Brain microvascular endothelial cell (primary cell): ENCODE data around the gene NIPSNAP2.

Experiments
- DNase-seq: peaks from one replicate; pipeline ENCODE4 v3.0.0-alpha.2; 2020
- H3K27ac ChIP-seq: fragments of 250-450 bp; sonication (Bioruptor Pico); 2 replicates; pipeline ENCODE4 v1.5.1; 2020; ENCODE audit warnings: mild to moderate bottlenecking, moderate library complexity
- H3K27me3 ChIP-seq: fragments of 250-450 bp; sonication (Bioruptor Pico); replicated peaks from 2 replicates; pipeline ENCODE4 v1.5.1; 2020; ENCODE audit warnings: mild to moderate bottlenecking
- H3K36me3 ChIP-seq: fragments of 250-450 bp; sonication (Bioruptor Pico); replicated peaks from 2 replicates; pipeline ENCODE4 v1.5.1; 2020; ENCODE audit warnings: mild to moderate bottlenecking
- H3K4me3 ChIP-seq: 2 replicates; pipeline ENCODE4 v1.5.1; 2011; ENCODE audit warnings: low read depth, mild to moderate bottlenecking, control low read depth, low read length, moderate library complexity
- in situ Hi-C: cut with HindIII; loops from 2 replicates; pipeline ENCODE4 v1.10.0; 2017; ENCODE audit warnings: low sequenced_read_pairs, low pct_ligation_motif_present
- TF ChIP-seq, protein P1 (sequence below): IDR thresholded peaks from 2 replicates; pipeline ENCODE4 v1.5.1; 2011; ENCODE audit warnings: low read depth, mild to moderate bottlenecking, moderate library complexity, low read length, control low read depth, inconsistent platforms; ENCODE audit errors: missing control alignments

The NIPSNAP2 gene

DNA sequence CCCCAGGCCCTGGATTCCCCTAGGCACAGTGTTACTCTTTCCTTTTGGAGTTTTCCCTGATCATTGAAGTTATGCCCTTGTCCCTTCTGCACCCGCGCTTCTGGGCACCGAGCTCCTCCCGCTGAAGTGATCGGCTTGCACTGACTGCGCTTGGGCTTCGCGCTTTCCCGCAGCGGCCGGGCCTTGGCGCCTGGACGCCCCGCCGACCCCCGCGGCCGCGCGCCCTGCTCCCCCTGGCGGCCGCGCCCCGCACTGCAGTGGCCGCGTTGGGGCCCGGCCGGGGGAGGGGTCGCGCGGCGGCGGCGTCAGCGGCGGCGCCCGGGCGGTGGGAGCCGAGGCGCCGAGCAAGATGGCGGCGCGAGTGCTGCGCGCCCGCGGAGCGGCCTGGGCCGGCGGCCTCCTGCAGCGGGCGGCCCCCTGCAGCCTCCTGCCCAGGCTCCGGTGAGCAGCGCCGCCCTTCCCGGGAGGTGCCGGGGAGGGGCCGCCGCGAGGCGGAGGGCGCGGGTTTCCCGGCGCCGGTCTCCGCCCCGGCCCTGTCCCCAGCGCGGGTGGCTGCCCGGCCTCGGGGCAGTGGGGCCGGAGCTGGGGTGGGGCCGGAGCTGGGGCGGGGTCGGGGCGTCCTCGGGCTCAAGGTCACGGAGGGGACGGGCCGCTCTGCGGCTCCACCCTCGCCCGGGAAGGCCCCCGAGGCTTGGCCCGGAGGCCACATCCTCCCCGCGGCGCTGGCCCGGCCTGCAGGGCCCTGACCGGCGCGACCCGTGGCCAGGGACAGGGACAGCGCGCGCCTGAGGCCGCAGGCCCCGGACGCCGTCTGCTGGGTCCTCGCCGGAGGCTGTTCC is at the start of gene NIPSNAP2:
TSS of gene NIPSNAP2 (plus strand) at position 325 of the 839 bp plus-strand sequence. CDS start at position 350, 25 bp downstream.
- Histone ChIP-seq H3K27ac (peak within 1 kb of the TSS; percentile 71), H3K4me3 (peak within 1 kb of the TSS; percentile 76), H3K36me3 (no peaks in the 10 kb centered on the region), H3K27me3 (no peaks in the 10 kb centered on the region)
- DNase-seq = peak; percentile 20
- in situ Hi-C loops = no loop called here
- TF ChIP-seq, protein P1, sequence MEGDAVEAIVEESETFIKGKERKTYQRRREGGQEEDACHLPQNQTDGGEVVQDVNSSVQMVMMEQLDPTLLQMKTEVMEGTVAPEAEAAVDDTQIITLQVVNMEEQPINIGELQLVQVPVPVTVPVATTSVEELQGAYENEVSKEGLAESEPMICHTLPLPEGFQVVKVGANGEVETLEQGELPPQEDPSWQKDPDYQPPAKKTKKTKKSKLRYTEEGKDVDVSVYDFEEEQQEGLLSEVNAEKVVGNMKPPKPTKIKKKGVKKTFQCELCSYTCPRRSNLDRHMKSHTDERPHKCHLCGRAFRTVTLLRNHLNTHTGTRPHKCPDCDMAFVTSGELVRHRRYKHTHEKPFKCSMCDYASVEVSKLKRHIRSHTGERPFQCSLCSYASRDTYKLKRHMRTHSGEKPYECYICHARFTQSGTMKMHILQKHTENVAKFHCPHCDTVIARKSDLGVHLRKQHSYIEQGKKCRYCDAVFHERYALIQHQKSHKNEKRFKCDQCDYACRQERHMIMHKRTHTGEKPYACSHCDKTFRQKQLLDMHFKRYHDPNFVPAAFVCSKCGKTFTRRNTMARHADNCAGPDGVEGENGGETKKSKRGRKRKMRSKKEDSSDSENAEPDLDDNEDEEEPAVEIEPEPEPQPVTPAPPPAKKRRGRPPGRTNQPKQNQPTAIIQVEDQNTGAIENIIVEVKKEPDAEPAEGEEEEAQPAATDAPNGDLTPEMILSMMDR = peak; percentile 33

DNA sequence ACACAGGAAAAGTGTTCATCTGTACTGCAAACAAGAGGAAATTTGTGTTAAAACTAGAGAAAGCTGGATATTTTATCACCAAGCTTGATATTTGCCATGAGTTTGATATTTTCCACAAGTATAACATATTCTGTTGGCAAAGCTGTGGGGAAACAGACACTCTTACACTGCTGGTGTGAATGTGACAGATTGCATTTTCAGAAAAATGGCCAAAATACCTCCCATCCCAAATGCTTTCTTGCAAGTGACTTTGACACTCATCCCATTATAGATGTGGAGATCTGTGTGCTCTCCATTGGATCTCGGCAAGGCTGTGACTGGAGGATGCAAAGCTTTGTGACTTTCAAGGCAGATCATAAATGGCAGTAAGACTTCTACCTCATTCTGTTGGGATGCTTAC is 46.6 kb upstream of the NIPSNAP2 start:
- DNase-seq = no peak
- TF ChIP-seq, protein P1 = no peak
- Histone ChIP-seq H3K27me3 (no peaks in the 10 kb centered on the region), H3K27ac (no peak overlapping the region), H3K4me3 (no peak overlapping the region), H3K36me3 (no peaks in the 10 kb centered on the region)
- in situ Hi-C loops = no loop called here

DNA sequence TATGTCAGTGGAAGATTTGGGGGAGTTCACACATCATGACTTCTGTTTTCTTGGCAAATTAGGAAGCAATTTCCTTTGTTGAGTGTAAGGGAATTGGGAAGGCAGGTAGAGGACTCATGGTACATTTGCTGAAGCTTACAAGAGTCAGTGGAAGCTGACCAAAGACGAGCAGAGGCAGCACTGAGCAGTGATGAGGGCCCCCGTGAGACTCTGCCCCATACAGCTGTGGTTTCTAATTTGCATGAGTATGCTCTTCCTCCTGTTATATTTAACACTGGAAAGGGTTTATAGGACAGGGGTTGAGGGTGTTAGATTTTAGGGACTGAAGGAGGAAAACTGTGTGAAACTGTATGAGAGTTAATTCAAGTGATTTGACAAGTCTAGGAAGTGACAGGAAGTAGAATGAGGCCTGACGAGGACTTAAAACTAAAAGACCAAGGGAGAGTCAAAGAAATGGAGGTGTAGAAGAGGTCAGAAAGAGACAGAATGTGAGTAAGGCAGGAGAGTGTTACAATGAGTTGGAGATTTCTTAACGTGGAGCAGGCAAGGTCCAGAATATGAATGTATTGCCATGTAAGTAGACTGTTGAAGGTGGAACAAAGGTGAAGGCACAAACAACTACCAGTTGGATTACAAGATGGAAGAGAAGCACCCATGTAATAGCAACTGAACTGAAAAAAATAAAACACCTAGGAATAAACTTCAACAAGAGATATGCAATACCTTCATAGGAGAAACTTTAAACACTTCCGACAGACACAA is 36.2 kb upstream of the NIPSNAP2 start:
- Histone ChIP-seq H3K4me3 (no peak overlapping the region), H3K36me3 (no peaks in the 10 kb centered on the region), H3K27ac (no peak overlapping the region), H3K27me3 (no peaks in the 10 kb centered on the region)
- DNase-seq = no peak
- in situ Hi-C loops = no loop called here
- TF ChIP-seq, protein P1 = no peak

DNA sequence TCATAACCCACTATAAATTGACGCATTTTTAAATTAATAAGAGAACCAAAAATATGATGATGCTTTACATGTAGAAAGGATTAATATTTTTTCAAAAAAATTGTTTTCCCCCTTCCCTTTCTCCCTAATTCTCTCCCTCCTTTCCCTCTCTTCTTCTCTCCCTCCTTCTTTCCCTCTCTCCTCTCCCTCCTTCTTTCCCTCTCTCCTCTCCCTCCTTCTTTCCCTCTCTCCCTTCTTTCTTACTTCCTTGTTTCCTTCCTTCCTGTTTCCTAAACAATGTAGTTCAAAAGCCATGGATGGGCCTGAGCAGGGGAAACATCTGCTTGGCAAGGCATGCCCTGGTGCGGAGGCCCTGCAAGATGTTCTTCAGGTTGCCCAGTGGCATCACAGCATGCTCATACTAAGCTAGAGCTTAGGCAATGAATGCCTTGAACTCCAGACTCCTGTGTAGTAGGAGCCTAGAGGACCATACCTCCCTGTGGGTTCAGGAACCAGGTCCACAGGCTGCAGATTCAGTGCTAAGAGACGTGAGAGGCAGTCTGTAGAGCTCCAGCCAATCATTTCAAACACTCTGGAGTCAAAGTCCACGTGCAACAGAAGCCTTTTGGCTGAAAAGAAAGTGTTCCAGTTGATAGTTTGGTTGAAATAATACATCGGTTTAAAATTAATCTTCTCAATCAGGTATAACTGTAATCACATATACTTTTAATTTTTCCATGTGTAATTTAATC is 32.8 kb upstream of the NIPSNAP2 start:
- H3K4me3 ChIP-seq = no peak overlapping the region
- in situ Hi-C loops = no loop called here
- H3K36me3 ChIP-seq = no peaks in the 10 kb centered on the region
- TF ChIP-seq, protein P1 = no peak
- no peak for DNase-seq
- H3K27ac ChIP-seq = no peak overlapping the region
- H3K27me3 ChIP-seq = no peaks in the 10 kb centered on the region

DNA sequence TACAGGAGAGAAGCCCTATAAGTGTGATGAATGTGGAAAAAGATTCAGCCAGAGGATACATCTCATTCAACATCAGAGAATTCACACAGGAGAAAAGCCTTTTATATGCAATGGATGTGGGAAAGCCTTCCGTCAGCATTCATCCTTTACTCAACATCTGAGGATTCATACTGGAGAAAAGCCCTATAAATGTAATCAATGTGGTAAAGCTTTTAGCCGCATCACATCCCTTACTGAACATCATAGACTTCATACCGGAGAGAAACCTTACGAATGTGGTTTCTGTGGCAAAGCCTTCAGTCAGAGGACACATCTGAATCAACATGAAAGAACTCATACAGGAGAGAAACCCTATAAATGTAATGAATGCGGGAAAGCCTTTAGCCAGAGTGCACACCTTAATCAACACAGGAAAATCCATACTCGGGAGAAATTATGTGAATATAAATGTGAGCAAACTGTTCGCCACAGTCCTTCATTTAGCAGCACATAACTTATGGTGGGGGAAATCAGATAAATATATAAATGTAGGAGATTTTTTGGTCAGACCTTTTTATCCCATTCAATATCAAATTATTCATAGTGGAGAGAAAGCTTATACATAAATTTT is 24.8 kb upstream of the NIPSNAP2 start:
- H3K4me3 ChIP-seq = no peak overlapping the region
- no peak overlapping the region for H3K27ac ChIP-seq
- DNase-seq = no peak
- H3K27me3 ChIP-seq = no peaks in the 10 kb centered on the region
- H3K36me3 ChIP-seq = no peaks in the 10 kb centered on the region
- TF ChIP-seq, protein P1 = no peak
- in situ Hi-C loops = no loop called here
